Measurements from ENCODE around the gene BRWD1. TPM values are rescaled to one million over a fixed set of nuclear protein-coding genes. Genes with fewer than 3 reads are reported as not detected.

The BRWD1 gene
- polyA plus RNA-seq, 2 of the 4 experiments (the other 2 are of a cell fraction): 6.9 to 22.2 TPM

DNA sequence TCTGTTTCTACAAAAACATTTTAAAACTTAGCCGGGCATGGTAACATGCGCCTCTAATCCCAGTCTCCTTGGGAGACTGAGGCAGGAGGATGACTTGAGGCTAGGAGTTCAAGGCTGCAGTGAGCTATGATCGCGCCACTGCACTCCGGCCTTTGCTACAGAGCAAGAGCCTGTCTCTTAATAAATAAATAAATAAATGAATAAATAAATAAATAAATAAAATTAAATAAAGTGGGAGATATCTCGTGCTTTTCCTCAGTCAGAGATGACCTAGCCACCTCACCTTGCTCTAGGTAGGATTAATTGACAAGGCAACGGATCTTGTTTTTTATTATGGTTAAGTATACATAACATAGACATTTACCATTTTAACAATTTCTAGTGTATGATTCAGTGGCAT lies 14.3 kb upstream of the BRWD1 start:
- DNase-seq (ENCODE audit: low read depth in 1 of 2, low spot score in 1 of 2) (no peak), FAIRE-seq (no peak), ATAC-seq (no peak)
- Histone ChIP-seq H3K9me3 (no peaks in the 10 kb centered on the region), H3K27ac (no peak overlapping the region), H3K4me3 (no peak overlapping the region), H3K4me1 (no peaks in the 10 kb centered on the region; the same call in 2 of the 3 replicates), H3K4me2 (no peak overlapping the region)
- 88% methylated on average over 7 of the region's 7 CpGs for WGBS (ENCODE audit: missing lambda C conversion rate)
- POLR2A ChIA-PET: no interaction called here
- CTCF ChIA-PET: no interaction called here
- TF ChIP-seq, protein P1, sequence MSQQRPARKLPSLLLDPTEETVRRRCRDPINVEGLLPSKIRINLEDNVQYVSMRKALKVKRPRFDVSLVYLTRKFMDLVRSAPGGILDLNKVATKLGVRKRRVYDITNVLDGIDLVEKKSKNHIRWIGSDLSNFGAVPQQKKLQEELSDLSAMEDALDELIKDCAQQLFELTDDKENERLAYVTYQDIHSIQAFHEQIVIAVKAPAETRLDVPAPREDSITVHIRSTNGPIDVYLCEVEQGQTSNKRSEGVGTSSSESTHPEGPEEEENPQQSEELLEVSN (IDR thresholded peaks at IDR 0.05; ENCODE audit: borderline replicate concordance, low read depth): no peak
- TF ChIP-seq MAFK (IDR thresholded peaks at IDR 0.05; ENCODE audit: partially characterized antibody) (no peak), SMC3 (IDR thresholded peaks at IDR 0.05) (no peak), NPAS2 (CRISPR knock-in tag; IDR thresholded peaks at IDR 0.05; ENCODE audit: borderline replicate concordance) (no peak), HDAC2 (IDR thresholded peaks at IDR 0.05) (no peak), EHF (CRISPR knock-in tag; IDR thresholded peaks at IDR 0.05) (no peak), RAD21 (conservative IDR thresholded peaks at IDR 0.05 in 1 of 2, IDR thresholded peaks at IDR 0.05 in 1 of 2) (no peak), MYC (IDR thresholded peaks at IDR 0.05; ENCODE audit: borderline replicate concordance, low read length) (no peak), FOSL2 (IDR thresholded peaks at IDR 0.05) (no peak), FOSL2 (CRISPR knock-in tag; IDR thresholded peaks at IDR 0.05) (no peak), JUNB (IDR thresholded peaks at IDR 0.05) (no peak), HOXA7 (CRISPR knock-in tag; IDR thresholded peaks at IDR 0.05) (no peak), RNF2 (IDR thresholded peaks at IDR 0.05; ENCODE audit: borderline replicate concordance, low read depth) (no peak), JUN (IDR thresholded peaks at IDR 0.05) (no peak), ZNF302 (CRISPR knock-in tag; IDR thresholded peaks at IDR 0.05) (no peak), CBX8 (IDR thresholded peaks at IDR 0.05) (no peak)
- TF ChIP-seq, protein P2, sequence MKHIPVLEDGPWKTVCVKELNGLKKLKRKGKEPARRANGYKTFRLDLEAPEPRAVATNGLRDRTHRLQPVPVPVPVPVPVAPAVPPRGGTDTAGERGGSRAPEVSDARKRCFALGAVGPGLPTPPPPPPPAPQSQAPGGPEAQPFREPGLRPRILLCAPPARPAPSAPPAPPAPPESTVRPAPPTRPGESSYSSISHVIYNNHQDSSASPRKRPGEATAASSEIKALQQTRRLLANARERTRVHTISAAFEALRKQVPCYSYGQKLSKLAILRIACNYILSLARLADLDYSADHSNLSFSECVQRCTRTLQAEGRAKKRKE (CRISPR knock-in tag; IDR thresholded peaks at IDR 0.05; ENCODE audit: low read depth): no peak
- TF ChIP-seq, protein P3, sequence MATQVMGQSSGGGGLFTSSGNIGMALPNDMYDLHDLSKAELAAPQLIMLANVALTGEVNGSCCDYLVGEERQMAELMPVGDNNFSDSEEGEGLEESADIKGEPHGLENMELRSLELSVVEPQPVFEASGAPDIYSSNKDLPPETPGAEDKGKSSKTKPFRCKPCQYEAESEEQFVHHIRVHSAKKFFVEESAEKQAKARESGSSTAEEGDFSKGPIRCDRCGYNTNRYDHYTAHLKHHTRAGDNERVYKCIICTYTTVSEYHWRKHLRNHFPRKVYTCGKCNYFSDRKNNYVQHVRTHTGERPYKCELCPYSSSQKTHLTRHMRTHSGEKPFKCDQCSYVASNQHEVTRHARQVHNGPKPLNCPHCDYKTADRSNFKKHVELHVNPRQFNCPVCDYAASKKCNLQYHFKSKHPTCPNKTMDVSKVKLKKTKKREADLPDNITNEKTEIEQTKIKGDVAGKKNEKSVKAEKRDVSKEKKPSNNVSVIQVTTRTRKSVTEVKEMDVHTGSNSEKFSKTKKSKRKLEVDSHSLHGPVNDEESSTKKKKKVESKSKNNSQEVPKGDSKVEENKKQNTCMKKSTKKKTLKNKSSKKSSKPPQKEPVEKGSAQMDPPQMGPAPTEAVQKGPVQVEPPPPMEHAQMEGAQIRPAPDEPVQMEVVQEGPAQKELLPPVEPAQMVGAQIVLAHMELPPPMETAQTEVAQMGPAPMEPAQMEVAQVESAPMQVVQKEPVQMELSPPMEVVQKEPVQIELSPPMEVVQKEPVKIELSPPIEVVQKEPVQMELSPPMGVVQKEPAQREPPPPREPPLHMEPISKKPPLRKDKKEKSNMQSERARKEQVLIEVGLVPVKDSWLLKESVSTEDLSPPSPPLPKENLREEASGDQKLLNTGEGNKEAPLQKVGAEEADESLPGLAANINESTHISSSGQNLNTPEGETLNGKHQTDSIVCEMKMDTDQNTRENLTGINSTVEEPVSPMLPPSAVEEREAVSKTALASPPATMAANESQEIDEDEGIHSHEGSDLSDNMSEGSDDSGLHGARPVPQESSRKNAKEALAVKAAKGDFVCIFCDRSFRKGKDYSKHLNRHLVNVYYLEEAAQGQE (IDR thresholded peaks at IDR 0.05): no peak
- TF ChIP-seq, protein P4, sequence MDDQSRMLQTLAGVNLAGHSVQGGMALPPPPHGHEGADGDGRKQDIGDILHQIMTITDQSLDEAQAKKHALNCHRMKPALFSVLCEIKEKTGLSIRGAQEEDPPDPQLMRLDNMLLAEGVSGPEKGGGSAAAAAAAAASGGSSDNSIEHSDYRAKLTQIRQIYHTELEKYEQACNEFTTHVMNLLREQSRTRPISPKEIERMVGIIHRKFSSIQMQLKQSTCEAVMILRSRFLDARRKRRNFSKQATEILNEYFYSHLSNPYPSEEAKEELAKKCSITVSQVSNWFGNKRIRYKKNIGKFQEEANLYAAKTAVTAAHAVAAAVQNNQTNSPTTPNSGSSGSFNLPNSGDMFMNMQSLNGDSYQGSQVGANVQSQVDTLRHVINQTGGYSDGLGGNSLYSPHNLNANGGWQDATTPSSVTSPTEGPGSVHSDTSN (IDR thresholded peaks at IDR 0.05): no peak
- TF ChIP-seq, protein P5, sequence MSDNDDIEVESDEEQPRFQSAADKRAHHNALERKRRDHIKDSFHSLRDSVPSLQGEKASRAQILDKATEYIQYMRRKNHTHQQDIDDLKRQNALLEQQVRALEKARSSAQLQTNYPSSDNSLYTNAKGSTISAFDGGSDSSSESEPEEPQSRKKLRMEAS (IDR thresholded peaks at IDR 0.05): no peak

DNA sequence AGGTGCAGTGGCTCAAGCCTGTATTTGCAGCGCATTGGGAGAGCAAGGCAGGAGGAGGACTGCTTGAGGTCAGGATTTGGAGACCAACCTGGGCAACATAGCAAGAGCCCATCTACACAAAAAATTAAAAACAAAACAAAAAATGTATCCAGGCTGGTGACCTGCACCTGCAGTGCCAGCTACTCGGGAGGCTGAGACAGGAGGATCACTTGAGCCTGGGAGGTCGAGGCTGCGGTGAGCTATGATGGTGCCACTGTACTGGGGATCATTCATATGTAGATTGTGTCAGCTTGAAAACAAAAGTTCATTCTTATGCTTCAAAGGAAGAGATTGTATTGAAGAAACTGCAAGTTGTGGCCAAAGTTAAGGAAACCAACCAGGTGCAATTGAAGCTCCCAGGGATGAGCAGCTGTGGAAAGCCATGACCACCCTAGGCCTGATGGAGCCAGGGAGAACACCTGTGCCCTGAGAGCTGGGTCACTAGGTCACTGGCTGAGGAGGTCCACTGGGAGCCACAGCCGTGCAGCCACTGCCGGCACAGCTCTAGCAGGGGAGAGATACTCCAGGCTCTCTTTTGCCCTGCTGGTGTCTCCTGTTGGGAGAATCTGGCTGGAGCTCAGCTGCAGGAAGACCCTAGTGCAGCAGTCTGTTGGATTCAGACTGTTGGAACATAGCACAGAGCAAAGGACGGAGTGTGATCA lies 13.3 kb upstream of the BRWD1 start:
- POLR2A ChIA-PET: no interaction called here
- no peak overlapping the region for H3K4me3 ChIP-seq
- H3K9me3 ChIP-seq: no peaks in the 10 kb centered on the region
- CTCF ChIA-PET: interaction anchor here (1.0 kb wide), 1 partner anchor 47 kb away, joined by 3 read pairs; no protein-coding TSS in a partner anchor
- TF ChIP-seq RAD21 (conservative IDR thresholded peaks at IDR 0.05 in 1 of 2, IDR thresholded peaks at IDR 0.05 in 1 of 2) (no peak), JUN (IDR thresholded peaks at IDR 0.05) (no peak), JUNB (IDR thresholded peaks at IDR 0.05) (no peak), TP53 (CRISPR knock-in tag; IDR thresholded peaks at IDR 0.05) (no peak), ESRRA (IDR thresholded peaks at IDR 0.05; ENCODE audit: borderline replicate concordance, low read length) (no peak), ZNF302 (CRISPR knock-in tag; IDR thresholded peaks at IDR 0.05) (no peak), FOXS1 (CRISPR knock-in tag; IDR thresholded peaks at IDR 0.05) (no peak), HOXB5 (CRISPR knock-in tag; IDR thresholded peaks at IDR 0.05) (no peak), RARB (CRISPR knock-in tag; IDR thresholded peaks at IDR 0.05) (no peak), NFE2L2 (conservative IDR thresholded peaks at IDR 0.05; ENCODE audit: low read length) (no peak), MYC (IDR thresholded peaks at IDR 0.05; ENCODE audit: borderline replicate concordance, low read length) (no peak), SMC3 (IDR thresholded peaks at IDR 0.05) (no peak)
- TF ChIP-seq, protein P6, sequence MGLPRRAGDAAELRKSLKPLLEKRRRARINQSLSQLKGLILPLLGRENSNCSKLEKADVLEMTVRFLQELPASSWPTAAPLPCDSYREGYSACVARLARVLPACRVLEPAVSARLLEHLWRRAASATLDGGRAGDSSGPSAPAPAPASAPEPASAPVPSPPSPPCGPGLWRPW (IDR thresholded peaks at IDR 0.05): no peak
- TF ChIP-seq, protein P7, sequence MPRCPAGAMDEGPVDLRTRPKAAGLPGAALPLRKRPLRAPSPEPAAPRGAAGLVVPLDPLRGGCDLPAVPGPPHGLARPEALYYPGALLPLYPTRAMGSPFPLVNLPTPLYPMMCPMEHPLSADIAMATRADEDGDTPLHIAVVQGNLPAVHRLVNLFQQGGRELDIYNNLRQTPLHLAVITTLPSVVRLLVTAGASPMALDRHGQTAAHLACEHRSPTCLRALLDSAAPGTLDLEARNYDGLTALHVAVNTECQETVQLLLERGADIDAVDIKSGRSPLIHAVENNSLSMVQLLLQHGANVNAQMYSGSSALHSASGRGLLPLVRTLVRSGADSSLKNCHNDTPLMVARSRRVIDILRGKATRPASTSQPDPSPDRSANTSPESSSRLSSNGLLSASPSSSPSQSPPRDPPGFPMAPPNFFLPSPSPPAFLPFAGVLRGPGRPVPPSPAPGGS (IDR thresholded peaks at IDR 0.05): no peak
- peaks cover 7% of the 10 kb centered on the region for H3K4me1 ChIP-seq
- no peak overlapping the region for H3K27ac ChIP-seq
- DNase-seq (ENCODE audit: low read depth in 1 of 2, low spot score in 1 of 2): no peak
- no peak for FAIRE-seq
- H3K4me2 ChIP-seq: no peak overlapping the region
- 81% methylated on average over 7 of the region's 7 CpGs for WGBS (ENCODE audit: missing lambda C conversion rate)
- no peak for ATAC-seq

All from A549 (cell line).